IPS DF 6.9 (cell line): ENCODE data around the gene LIN52.

ENCODE experiments used
- DNase-seq: peaks from one replicate; pipeline ENCODE4 v3.0.0-alpha.2; 2013; ENCODE audit warnings: low read depth, low spot score
- H3K27ac ChIP-seq: one replicate; pipeline ENCODE4 v1.5.1; 2013; ENCODE audit warnings: low read length, control low read depth
- H3K27me3 ChIP-seq: 2 replicates; pipeline ENCODE4 v1.6.1; 2013; ENCODE audit warnings: mild to moderate bottlenecking, low read length; ENCODE audit not compliant: control insufficient read depth, insufficient read depth
- H3K36me3 ChIP-seq: 2 replicates; pipeline ENCODE4 v1.6.1; 2013; ENCODE audit warnings: low read length; ENCODE audit not compliant: control insufficient read depth, insufficient read depth
- H3K4me1 ChIP-seq: 2 replicates; pipeline ENCODE4 v1.6.1; 2013; ENCODE audit warnings: low read length; ENCODE audit not compliant: control insufficient read depth, insufficient read depth
- H3K4me3 ChIP-seq: 2 replicates; pipeline ENCODE4 v1.5.1; 2013; ENCODE audit warnings: mild to moderate bottlenecking, low read length
- H3K9me3 ChIP-seq: 2 replicates; pipeline ENCODE4 v1.6.1; 2013; ENCODE audit warnings: low read length, inconsistent platforms; ENCODE audit not compliant: control insufficient read depth, insufficient read depth
- WGBS: extraction: QIAGEN DNeasy Blood & Tissue Kit; methylation state at CpG from one replicate; pipeline ENCODE4 v1.1.7; 2013; ENCODE audit warnings: mixed read lengths, missing lambda C conversion rate; ENCODE audit not compliant: insufficient read length, insufficient coverage; 5-methylcytosine and 5-hydroxymethylcytosine counted together

Gene LIN52

DNA sequence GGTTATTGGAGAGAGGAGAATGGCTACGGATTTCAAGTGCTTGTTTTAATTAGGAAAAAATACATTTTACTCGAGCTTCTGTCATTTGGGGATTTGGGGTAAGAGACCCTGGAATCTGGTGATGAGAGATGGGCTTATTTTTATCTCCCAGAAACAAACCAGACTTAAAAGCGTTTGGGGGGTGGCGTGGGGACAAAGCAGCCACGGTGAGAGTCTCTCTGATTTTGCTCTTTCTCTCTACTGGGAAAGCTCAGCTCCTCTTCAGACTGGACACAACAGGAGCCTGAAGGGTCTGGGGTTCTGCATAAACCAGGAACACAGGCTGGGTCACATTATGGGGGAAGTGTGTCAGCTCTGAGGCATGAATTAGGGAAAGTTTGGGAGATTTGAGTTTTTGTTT is 158.3 kb downstream of the LIN52 start:
- H3K36me3 ChIP-seq = no peaks in the 10 kb centered on the region
- H3K4me3 ChIP-seq = no peak overlapping the region
- H3K27ac ChIP-seq = no peak overlapping the region
- no peaks in the 10 kb centered on the region for H3K9me3 ChIP-seq
- DNase-seq = no peak
- peaks cover 13% of the 10 kb centered on the region for H3K4me1 ChIP-seq
- WGBS = no CpG with 5 or more reads among the region's 5 CpGs
- peaks cover 58% of the 10 kb centered on the region for H3K27me3 ChIP-seq

DNA sequence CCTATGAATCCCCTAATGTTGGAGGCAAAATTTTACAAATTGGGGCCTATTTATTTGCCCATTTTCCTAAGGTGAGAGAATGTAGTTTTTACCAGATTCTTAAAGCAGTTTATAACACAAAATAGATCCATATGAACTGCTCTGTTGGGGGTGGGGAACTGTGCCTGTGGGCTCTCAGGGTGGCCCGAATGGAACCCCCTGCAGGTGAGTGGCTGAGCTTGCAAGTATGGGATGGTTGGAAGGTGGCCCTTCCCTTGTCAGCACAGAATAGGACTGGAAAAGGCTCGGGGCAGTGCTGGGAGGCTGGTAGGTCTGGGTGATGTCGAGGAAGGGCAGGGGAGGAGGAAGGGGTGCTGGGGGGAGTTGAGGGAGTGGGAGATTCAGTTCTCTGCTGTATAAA is 159.4 kb downstream of the LIN52 start:
- Histone ChIP-seq H3K4me3 (no peak overlapping the region), H3K9me3 (no peaks in the 10 kb centered on the region), H3K4me1 (peaks cover 9% of the 10 kb centered on the region), H3K27ac (no peak overlapping the region), H3K36me3 (no peaks in the 10 kb centered on the region), H3K27me3 (peaks cover 47% of the 10 kb centered on the region)
- no peak for DNase-seq
- no CpG with 5 or more reads among the region's 3 CpGs for WGBS

- Histone ChIP-seq H3K27me3 (peaks cover 36% of the 10 kb centered on the region), H3K9me3 (no peaks in the 10 kb centered on the region)
Measured at GRCh38 chr14:74245292-74245691, 160.5 kb downstream of the LIN52 start.

GRCh38 chr14:74246542-74246941 is 161.8 kb downstream of the LIN52 start:
- Histone ChIP-seq H3K4me1 (peaks cover 6% of the 10 kb centered on the region), H3K36me3 (no peaks in the 10 kb centered on the region), H3K27ac (no peak overlapping the region), H3K9me3 (no peaks in the 10 kb centered on the region), H3K4me3 (no peak overlapping the region), H3K27me3 (peaks cover 23% of the 10 kb centered on the region)
- no CpG with 5 or more reads among the region's 8 CpGs for WGBS
- no peak for DNase-seq

More at GRCh38 chr14:74245292-74245691, 160.5 kb downstream of the LIN52 start:
- Histone ChIP-seq H3K4me3 (no peak overlapping the region), H3K27ac (no peak overlapping the region), H3K36me3 (no peaks in the 10 kb centered on the region), H3K4me1 (peaks cover 9% of the 10 kb centered on the region)
- no CpG with 5 or more reads among the region's 7 CpGs for WGBS
- DNase-seq = no peak

GRCh38 chr14:74248017-74248416 is 163.3 kb downstream of the LIN52 start:
- H3K4me1 ChIP-seq = peaks cover 5% of the 10 kb centered on the region
- no CpG with 5 or more reads among the region's 6 CpGs for WGBS
- no peak overlapping the region for H3K4me3 ChIP-seq
- H3K27me3 ChIP-seq = peaks cover 9% of the 10 kb centered on the region
- no peaks in the 10 kb centered on the region for H3K9me3 ChIP-seq
- no peak overlapping the region for H3K27ac ChIP-seq
- DNase-seq = no peak
- H3K36me3 ChIP-seq = no peaks in the 10 kb centered on the region

- WGBS = no CpG with 5 or more reads among the region's 12 CpGs
- no peaks in the 10 kb centered on the region for H3K27me3 ChIP-seq
- no peaks in the 10 kb centered on the region for H3K36me3 ChIP-seq
- no peak overlapping the region for H3K4me3 ChIP-seq
- no peaks in the 10 kb centered on the region for H3K9me3 ChIP-seq
- peaks cover 5% of the 10 kb centered on the region for H3K4me1 ChIP-seq
- DNase-seq = no peak
- H3K27ac ChIP-seq = no peak overlapping the region
Measured at GRCh38 chr14:74249433-74250375, 164.9 kb downstream of the LIN52 start.
